T47D (cell line): ENCODE results near the gene C2orf42.

Experiments
- DNase-seq, 2 experiments: peaks; one replicate each; pipeline versions ENCODE4 v3.0.0 to v3.0.0-alpha.2; 2011 to 2012; ENCODE audit warnings: low read depth in 1 of 2, low spot score in 1 of 2
- JUND ChIP-seq: IDR thresholded peaks from 2 replicates; pipeline ENCODE4 v1.6.1; 2012; ENCODE audit warnings: low read depth
- in situ Hi-C: cut with HindIII; loops from 2 replicates; pipeline ENCODE4 v1.10.0; 2016; ENCODE audit warnings: low sequenced_read_pairs, low pct_unique_long_range_greater_than_20kb

Gene C2orf42

DNA sequence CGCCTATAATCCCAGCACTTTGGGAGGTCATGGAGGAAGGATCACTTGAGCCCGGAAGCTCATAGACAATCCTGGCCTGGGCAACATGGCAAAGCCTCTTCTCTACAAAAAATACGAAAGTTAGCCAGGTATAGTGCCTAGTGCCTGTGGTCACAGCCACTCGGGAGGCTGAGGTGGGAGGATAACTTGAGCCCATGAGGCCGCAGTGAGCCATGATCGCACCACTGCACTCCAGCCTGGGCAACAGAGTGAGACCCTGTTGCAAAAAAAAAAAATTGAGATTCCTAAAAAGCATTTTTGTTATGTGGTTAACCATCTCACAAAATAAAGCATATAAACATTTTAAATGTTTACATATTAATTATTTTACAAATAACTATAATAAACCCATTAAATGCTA lies 89.6 kb downstream of the C2orf42 start:
- in situ Hi-C loops: no loop called here
- TF ChIP-seq JUND: no peak
- no peak for DNase-seq
